GM11168 (cell line): ENCODE results near the gene TMEM225B.
"Not testable (repeated sequence)": the region's sequence is repeated elsewhere in the genome, so short reads cannot be mapped to it uniquely, and the experiment has no call there.

Experiments used
- in situ Hi-C: fragments of 300-500 bp; cut with MboI; formaldehyde crosslinking; loops from one replicate; pipeline ENCODE4 v1.12.0; 2022; ENCODE audit warnings: low sequenced_read_pairs; ENCODE audit not compliant: unreplicated experiment

Gene TMEM225B

DNA sequence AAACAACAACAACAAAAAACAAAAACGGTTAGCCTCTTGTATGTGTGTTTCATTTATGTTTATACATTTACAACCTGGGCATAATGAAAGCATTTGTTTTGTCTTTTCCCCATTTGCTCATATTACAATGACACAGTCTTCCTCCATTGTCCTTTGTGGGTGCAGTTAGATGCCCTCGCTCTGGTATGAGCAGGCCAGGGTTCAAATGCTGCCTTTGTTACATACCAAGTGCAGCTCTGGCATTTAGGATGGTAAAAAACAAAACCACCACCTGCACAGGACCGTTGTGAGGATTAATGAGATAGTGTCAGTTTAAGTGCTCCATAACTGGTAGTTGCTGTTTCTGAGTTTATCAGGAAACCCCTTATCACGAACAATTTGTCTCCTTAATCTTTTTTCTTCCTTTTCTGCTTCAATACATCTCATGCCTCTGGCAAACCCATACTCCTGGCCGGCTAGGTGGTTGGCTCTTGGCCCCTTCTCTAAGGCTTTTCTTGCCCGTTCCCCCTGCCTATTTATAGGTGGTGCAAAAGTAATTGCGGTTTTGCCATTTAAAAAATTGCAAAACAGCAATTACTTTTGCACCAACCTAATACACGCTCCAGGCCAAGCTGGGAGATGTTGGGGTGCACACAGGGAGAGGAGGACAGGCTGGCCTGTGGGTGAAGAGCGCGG lies 18.6 kb upstream of the TMEM225B start:
- in situ Hi-C loops = no loop called here

DNA sequence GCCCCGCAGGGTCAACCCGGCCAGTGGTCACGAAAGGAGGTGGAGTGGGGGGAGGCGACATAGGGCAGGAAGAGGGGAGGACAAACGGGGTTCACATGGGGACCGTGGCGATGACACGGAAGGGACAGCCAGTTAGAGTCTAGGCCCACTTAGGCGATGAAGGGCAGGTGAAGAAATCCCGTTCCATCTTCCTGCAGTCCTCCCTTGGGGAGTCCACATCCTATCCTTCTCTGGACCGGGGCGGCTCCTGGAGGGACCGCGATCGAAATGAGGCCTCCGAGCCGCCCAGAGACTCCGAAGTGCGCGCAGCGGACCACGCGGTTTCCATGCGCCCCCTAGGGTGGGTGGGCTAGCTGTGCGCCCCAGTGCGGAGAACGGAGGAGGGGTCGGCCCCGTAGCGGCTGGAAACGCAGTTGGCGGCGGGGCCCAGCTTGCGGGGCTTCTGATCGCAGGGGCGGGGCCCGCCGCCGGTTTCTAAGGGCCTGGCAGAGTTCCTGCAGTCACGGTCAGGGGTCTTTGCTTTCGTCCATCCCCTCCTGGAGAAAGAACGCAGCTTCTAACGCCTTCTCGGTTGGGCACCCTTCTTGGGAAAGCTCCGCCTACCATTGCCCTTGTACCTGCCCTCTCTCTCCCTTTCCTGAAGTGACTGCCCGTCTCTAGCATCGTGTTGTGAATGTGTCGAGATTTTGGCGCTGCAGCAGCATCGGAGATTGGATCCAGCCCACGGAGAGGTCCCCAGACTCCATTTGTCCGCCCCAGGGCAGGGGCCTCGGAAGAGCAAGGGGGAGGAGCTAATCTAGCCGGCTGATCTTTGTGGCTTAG lies 17.9 kb upstream of the TMEM225B start:
- in situ Hi-C loops = no loop called here

GRCh38 chr7:99580778-99581332 lies 17.2 kb upstream of the TMEM225B start:
- in situ Hi-C loops = not testable (repeated sequence)

DNA sequence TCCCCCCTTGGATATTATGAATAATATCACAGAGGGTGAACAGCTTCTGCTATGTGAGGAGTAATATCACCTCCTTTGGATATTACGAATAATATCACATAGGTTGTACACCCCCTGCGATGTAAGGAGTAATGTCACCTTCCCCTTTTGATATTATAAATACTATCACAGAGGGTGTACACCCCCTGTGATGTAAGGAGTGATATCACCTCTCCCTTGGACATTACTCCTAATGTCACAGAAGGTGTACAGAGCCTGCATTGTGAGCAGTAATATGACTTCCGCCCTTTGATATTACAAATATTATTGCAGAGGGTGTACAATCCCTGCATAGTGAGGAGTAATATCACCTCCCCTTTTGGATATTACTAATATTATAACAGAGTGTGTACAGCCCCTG lies 9.2 kb upstream of the TMEM225B start:
- in situ Hi-C loops = no loop called here

- in situ Hi-C loops = no loop called here
These were observed 2.9 kb upstream of the TMEM225B start for GRCh38 chr7:99594948-99595745.

DNA sequence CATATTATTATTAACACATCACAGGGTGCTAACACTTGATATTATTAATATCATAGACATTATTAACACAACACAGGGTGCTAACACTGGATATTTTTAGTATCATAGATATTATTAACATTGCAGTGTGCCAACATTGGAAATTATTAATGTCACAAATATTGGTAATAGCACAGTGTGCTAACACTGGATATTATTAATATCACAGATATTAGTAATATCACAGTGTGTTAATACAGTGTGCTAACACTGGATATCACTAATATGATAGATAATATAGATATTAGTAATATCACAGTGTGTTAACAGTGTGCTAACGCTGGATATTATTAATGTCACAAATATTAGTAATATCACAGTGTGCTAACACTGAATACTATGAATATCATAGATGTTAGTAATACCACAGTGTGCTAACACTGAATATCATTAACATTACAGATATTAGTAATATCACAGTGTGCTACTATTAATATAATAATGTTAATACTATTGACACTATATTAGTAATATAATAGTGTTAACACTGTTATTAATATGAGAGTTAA lies 1.6 kb upstream of the TMEM225B start:
- in situ Hi-C loops = no loop called here

GRCh38 chr7:99599836-99600235 lies 1.8 kb downstream of the TMEM225B start:
- in situ Hi-C loops = no loop called here

- in situ Hi-C loops = no loop called here
These were observed 3.7 kb downstream of the TMEM225B start for GRCh38 chr7:99601656-99602310.

DNA sequence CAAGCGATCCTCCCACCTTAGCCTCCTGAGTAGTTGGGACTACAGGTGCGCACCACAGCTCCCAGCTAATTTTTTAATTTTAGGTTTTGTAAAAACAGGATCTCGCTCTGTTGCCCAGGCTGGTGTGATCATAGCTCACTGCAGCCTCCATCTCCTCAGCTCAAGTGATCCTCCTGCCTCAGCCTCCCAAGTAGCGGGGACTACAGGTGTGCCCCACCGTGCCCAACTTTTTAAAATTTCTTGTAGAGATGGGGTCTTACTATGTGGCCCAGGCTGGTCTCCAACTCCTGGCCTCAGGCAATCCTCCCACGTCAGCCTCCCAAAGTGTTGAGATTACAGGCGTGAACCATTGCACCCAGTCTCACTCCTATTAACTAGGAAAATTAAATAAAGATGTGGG lies 7.5 kb downstream of the TMEM225B start:
- in situ Hi-C loops = no loop called here

DNA sequence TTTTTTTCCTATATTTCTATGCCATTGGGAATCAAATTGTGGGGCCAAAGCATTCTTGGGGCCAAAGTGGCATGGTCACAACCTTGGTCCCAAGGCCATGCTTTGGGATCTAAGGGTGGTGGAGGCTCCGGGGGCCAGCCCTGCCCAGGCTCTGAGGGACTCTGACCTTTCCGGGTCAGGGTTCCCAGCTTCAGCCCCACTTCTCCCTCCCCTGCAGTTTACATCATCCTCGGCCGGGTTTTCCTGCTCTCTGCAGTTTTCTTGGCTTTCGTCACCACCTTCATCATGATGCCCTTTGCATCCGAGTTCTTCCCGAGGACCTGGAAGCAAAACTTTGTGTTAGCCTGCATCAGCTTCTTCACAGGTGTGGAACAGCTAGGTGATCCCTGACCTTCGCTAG lies 8.5 kb downstream of the TMEM225B start:
- in situ Hi-C loops = no loop called here

DNA sequence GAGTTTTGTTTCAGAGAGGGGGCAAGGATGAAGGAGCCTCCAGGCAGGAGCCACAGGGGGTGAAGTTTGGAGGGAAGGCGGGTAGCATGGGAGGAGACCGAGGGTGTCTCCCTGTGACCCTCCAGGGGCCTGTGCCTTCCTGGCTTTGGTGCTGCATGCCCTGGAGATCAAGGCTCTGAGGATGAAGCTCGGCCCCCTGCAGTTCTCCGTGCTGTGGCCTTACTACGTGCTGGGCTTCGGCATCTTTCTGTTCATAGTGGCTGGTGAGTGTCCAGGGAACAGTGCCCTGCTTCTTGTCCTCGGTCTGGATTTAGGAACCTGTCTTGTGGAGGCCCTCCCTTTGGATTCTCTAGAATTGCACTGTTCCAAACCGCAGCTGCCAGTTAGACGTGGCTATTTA lies 9.5 kb downstream of the TMEM225B start:
- in situ Hi-C loops = no loop called here

- in situ Hi-C loops = no loop called here
These were observed 16.4 kb downstream of the TMEM225B start for GRCh38 chr7:99614495-99614894.

GRCh38 chr7:99615989-99616358 lies 17.9 kb downstream of the TMEM225B start:
- in situ Hi-C loops = no loop called here

GRCh38 chr7:99616359-99617191 lies 18.5 kb downstream of the TMEM225B start, which contains the start of gene ZSCAN25:
Gene ZSCAN25, plus strand, starts transcription at chr7:99616946. Its CDS starts 2,661 bp downstream, at chr7:99619607.
- in situ Hi-C loops = no loop called here

- in situ Hi-C loops = no loop called here
These were observed 19.2 kb downstream of the TMEM225B start for GRCh38 chr7:99617192-99617781.

GRCh38 chr7:99618726-99619125 lies 20.7 kb downstream of the TMEM225B start:
- in situ Hi-C loops = no loop called here

- in situ Hi-C loops = no loop called here
These were observed 21.6 kb downstream of the TMEM225B start for GRCh38 chr7:99619571-99620130.

GRCh38 chr7:99621271-99621670 lies 23.2 kb downstream of the TMEM225B start:
- in situ Hi-C loops = no loop called here
